Activated naive CD4-positive, alpha-beta T cell treated with anti-CD3 and anti-CD28 coated beads, Interleukin-2, amount 50 U/mL, for 72 hours (primary cell): ENCODE results near the gene TMCC2. TPM values are rescaled to one million over a fixed set of nuclear protein-coding genes. Genes with fewer than 3 reads are reported as not detected.

ENCODE experiments used
- ATAC-seq, 2 donors: fragments of 150-1000 bp; cut with Tn5 transposase; 2 replicates each; pipeline ENCODE4 v1.10.0; 2021; ENCODE audit warnings: mild to moderate bottlenecking in 2 of 2, moderate library complexity in 2 of 2
- DNase-seq, 2 donors: peaks; one replicate each; pipeline ENCODE4 v3.0.0; 2021 to 2022; ENCODE audit warnings: low spot score in 2 of 2
- H3K27ac Mint-ChIP-seq, 2 donors: one replicate each; pipeline ENCODE4 v1.8.0; 2022; ENCODE audit warnings: mild to moderate bottlenecking in 2 of 2, mixed read lengths in 2 of 2
- H3K36me3 Mint-ChIP-seq, 2 donors: one replicate each; pipeline ENCODE4 v1.8.0; 2022; ENCODE audit warnings: mixed read lengths in 2 of 2
- H3K9me3 Mint-ChIP-seq, 2 donors: one replicate each; pipeline ENCODE4 v1.8.0; 2022; ENCODE audit warnings: mixed read lengths in 2 of 2
- total RNA-seq, 2 donors: library from RNA; stranded (reverse); gene quantifications; one replicate each; pipeline ENCODE4 v1.2.3, GENCODE V29; 2022

Gene TMCC2
- total RNA-seq, 2 donors from 2014 or later = 11.1 to 17.2 TPM

DNA sequence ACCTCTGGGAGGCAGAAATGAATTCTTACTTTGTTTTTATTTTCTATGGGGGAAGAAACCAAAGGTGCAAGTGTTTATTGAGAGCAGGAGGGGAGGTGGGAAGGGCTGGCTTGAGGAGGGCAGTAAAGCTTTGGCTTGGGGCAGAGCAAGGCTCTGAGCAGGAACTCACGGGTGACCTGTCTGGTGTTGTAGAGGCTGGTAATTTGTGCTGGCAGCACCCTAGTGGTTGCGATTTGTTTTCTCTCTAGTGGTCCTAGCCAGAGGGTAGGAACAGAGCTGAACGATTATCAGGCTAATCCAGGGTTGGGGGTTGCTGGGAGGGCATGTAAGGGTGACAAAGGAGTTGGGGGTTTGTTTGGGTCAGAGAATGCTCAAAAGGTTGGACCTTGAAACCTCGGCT lies 16.6 kb downstream of the TMCC2 start:
- peaks cover 5 to 31% of the 10 kb centered on the region in 2 donors for H3K36me3 Mint-ChIP-seq
- no peaks in the 10 kb centered on the region for H3K9me3 Mint-ChIP-seq
- DNase-seq (no peak), ATAC-seq (no peak)
- H3K27ac Mint-ChIP-seq = no peak overlapping the region

- Mint-ChIP-seq H3K9me3 (no peaks in the 10 kb centered on the region), H3K36me3 (peaks cover 5 to 26% of the 10 kb centered on the region in 2 donors), H3K27ac (no peak overlapping the region)
- no peak for DNase-seq
- ATAC-seq = no peak
These were observed 17.4 kb downstream of the TMCC2 start for GRCh38 chr1:205245096-205245495.

DNA sequence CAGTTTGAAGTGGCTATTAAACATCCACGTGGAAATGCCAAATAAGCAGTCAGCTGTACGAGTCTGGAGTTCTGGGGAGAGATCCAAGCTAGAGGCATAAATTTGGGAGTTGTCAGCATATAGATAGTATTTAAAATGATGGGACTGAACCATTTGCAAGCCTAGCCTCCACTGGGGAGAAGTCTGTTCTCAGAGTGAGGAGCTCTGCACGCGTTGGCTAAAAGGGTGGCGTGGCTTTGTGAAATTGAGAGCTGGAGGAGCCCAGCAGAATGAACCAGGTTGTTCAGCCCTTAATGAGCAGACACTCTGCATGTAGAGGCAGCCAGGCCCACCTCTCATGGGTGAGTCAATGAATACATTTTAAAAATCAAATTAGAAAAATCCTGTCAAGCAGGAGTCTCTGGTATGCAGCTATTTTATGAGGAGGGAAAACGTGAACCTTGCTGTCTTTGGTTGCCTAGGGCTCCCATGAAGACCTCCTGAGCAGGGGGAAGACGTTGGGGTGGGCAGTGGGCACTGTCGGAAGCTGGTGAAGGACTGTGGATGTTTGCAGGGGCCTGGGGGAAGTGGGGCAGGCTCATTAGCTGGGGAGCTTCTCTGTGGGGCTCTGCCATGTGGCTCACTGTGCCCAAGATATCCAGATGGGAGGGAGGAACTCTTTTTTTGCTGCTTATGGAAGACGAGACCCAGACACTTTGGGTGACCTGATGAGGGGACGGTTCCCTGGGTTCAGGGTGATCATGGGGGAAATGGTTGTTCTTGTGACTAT lies 18.8 kb downstream of the TMCC2 start:
- Mint-ChIP-seq H3K36me3 (peaks cover 5 to 22% of the 10 kb centered on the region in 2 donors), H3K9me3 (no peaks in the 10 kb centered on the region), H3K27ac (peak overlapping the region in 1 of 2 donors; percentile 58)
- no peak for DNase-seq
- no peak for ATAC-seq

DNA sequence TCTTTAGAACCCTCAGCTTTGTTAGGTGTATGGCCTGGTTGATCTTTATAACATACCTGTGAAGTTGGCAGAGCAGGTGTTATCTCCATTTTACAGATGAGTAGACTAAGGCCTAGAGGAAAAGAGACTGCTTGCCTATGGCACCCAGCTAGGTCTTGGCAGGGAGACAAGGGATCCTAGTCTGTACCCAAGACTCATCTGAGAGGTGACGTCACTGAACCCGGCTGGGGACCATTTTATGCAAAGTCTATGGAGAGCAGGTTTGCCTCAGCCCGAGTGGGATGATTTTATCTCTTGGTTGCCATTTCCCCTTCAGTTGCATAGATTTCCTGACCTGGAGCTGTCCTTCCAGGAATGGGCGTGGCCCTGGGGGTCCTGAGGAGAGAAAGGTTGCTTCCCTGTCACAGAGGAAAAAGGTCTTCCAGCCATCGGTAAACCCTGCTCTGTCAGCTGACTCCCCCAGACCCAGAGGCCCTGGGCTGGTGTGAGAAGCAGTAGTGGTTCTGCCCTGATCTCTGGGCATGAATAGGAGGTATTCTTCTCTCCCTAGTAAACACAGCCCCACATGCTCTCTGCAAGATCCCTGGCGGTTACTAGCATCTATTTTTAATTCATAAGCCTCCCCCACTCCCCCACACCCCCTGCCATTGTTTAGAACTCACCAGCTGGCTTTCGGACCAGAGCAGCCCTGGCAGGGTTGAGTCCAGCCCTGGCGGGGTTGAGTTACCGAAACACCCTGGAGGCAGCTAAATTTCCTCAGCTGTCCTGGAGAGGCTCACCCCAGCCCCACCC lies 19.6 kb downstream of the TMCC2 start:
- ATAC-seq = peak in 1 of 2 donors; percentile 71
- peak overlapping the region in 1 of 2 donors; percentile 58 for H3K27ac Mint-ChIP-seq
- no peaks in the 10 kb centered on the region for H3K9me3 Mint-ChIP-seq
- H3K36me3 Mint-ChIP-seq = peaks cover 2 to 22% of the 10 kb centered on the region in 2 donors
- DNase-seq = no peak

GRCh38 chr1:205248793-205249601 lies 21.3 kb downstream of the TMCC2 start:
- Mint-ChIP-seq H3K27ac (peak overlapping the region in 1 of 2 donors; percentile 32), H3K36me3 (peaks cover 0 to 22% of the 10 kb centered on the region in 2 donors), H3K9me3 (no peaks in the 10 kb centered on the region)
- DNase-seq (no peak), ATAC-seq (no peak)

GRCh38 chr1:205249651-205250050 lies 21.9 kb downstream of the TMCC2 start:
- DNase-seq = no peak
- no peak for ATAC-seq
- H3K27ac Mint-ChIP-seq = no peak overlapping the region
- H3K36me3 Mint-ChIP-seq = peaks cover 0 to 22% of the 10 kb centered on the region in 2 donors
- no peaks in the 10 kb centered on the region for H3K9me3 Mint-ChIP-seq

- ATAC-seq (no peak), DNase-seq (no peak)
- no peak overlapping the region for H3K27ac Mint-ChIP-seq
- peaks cover 0 to 22% of the 10 kb centered on the region in 2 donors for H3K36me3 Mint-ChIP-seq
- H3K9me3 Mint-ChIP-seq = no peaks in the 10 kb centered on the region
These were observed 23.0 kb downstream of the TMCC2 start for GRCh38 chr1:205250699-205251098.

- no peaks in the 10 kb centered on the region for H3K9me3 Mint-ChIP-seq
- peaks cover 0 to 23% of the 10 kb centered on the region in 2 donors for H3K36me3 Mint-ChIP-seq
- DNase-seq (no peak), ATAC-seq (no peak)
- no peak overlapping the region for H3K27ac Mint-ChIP-seq
These were observed 23.8 kb downstream of the TMCC2 start for GRCh38 chr1:205251576-205251975.

DNA sequence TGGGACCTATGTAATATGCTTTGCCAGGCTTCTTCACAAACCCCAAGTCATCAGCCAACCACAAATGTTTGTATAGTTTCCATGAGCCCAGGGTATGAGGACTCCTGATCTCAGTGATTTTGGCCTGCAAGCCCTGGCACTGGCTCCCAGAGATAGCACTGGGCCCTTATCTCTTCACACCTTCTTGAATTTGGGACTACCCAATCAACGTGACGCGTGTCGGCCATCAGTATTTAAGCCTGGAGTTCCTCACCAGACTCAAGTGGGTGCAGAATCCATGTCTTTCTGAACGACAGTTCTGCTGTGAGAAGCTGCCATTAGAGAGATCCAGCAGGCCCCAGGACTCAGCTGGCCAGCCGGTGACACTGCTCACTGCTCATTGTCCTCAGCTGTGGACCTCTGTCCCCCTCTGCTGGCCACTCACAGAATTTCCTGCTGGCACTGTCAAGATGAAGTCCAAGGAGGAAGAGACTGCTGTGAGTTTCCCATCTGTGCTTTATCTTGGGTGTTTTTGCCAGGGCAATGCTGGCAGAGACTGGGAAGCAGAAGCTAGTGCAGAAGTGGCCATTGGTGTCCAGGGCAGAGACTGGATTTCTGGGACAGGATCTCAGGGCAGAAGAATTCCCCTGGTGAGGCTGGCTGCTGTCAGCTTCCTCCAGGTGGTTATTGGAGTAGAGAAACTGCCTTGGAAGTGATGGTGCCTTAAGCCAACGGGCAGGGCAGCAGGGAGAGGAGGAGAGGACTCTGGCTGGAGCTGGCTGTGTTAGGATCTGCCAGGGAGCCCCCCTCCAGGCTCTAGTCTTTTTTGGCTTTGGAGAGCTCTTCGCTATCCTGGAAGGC lies 28.4 kb downstream of the TMCC2 start:
- H3K27ac Mint-ChIP-seq = no peak overlapping the region
- ATAC-seq (peak; percentile 95 to 96), DNase-seq (peak; percentile 79 to 88)
- H3K36me3 Mint-ChIP-seq = peaks cover 0 to 6% of the 10 kb centered on the region in 2 donors
- H3K9me3 Mint-ChIP-seq = no peaks in the 10 kb centered on the region

- ATAC-seq (no peak), DNase-seq (no peak)
- H3K9me3 Mint-ChIP-seq = no peaks in the 10 kb centered on the region
- peaks cover 0 to 6% of the 10 kb centered on the region in 2 donors for H3K36me3 Mint-ChIP-seq
- no peak overlapping the region for H3K27ac Mint-ChIP-seq
These were observed 29.3 kb downstream of the TMCC2 start for GRCh38 chr1:205256951-205257625.

GRCh38 chr1:205257735-205258134 lies 30.0 kb downstream of the TMCC2 start:
- H3K36me3 Mint-ChIP-seq = peaks cover 0 to 6% of the 10 kb centered on the region in 2 donors
- H3K9me3 Mint-ChIP-seq = no peaks in the 10 kb centered on the region
- peak overlapping the region in 1 of 2 donors; percentile 45 for H3K27ac Mint-ChIP-seq
- no peak for DNase-seq
- no peak for ATAC-seq

DNA sequence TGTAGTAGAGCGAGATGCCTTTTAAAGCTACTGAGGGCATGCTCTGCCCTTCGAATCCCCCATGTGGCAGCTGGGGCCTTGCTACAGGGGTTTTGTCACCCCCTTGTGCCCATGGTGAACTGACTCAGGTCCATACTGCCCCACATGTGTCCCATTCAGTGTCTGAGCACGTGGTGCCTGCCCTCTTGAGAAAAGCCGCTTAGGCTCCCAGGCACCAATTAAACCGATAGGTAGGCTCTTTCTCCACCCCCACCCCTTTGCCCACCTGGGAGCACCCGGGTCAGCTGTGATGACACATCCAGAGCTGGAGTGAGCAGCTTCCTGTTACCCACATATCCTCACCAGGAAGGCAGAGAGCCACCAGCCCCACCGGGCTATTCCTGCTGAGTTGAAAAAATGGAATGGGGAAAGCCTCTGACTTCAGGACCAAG lies 30.5 kb downstream of the TMCC2 start:
- Mint-ChIP-seq H3K27ac (no peak overlapping the region), H3K36me3 (peaks cover 0 to 6% of the 10 kb centered on the region in 2 donors), H3K9me3 (no peaks in the 10 kb centered on the region)
- ATAC-seq = no peak
- no peak for DNase-seq

GRCh38 chr1:205258719-205259118 lies 31.0 kb downstream of the TMCC2 start:
- DNase-seq = no peak
- Mint-ChIP-seq H3K36me3 (peaks cover 0 to 6% of the 10 kb centered on the region in 2 donors), H3K9me3 (no peaks in the 10 kb centered on the region), H3K27ac (no peak overlapping the region)
- no peak for ATAC-seq

- no peak for DNase-seq
- Mint-ChIP-seq H3K27ac (peak overlapping the region in 1 of 2 donors; percentile 44), H3K9me3 (no peaks in the 10 kb centered on the region), H3K36me3 (peaks cover 0 to 6% of the 10 kb centered on the region in 2 donors)
- no peak for ATAC-seq
These were observed 31.6 kb downstream of the TMCC2 start for GRCh38 chr1:205259324-205259832.

DNA sequence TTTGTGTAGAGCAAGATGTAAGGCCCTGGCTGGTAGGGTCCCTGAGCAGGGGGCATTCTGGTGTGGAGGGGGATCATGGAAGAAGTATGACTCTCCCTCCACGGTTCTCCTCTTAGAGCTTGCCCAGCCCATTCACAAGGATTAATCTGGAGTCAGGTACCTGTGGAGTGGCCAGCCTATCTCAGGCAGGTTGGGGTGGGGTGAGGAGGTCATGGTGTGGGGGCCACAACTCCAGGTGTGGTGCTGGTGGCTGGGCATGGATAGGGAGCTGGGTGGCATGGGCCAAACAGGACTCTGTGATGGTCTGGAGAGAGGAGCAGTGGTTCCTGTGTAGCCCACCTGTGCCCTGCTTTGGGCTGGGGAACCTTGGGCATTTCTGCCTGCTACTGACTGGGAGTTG lies 32.3 kb downstream of the TMCC2 start:
- peaks cover 0 to 6% of the 10 kb centered on the region in 2 donors for H3K36me3 Mint-ChIP-seq
- DNase-seq = no peak
- H3K9me3 Mint-ChIP-seq = no peaks in the 10 kb centered on the region
- no peak for ATAC-seq
- peak overlapping the region in 1 of 2 donors; percentile 44 for H3K27ac Mint-ChIP-seq
